Heart left ventricle (tissue), 16 donors: ENCODE results near the gene RNF141. TPM values are rescaled to one million over a fixed set of nuclear protein-coding genes. Genes with fewer than 3 reads are reported as not detected.

ENCODE experiments used
- ATAC-seq, 4 donors: fragments of 200-7000 bp; cut with Tn5 transposase; one replicate each; pipeline ENCODE4 v1.9.1; 2020 to 2022; ENCODE audit warnings: moderate library complexity in 4 of 4, mild to moderate bottlenecking in 3 of 4, moderate number of reproducible peaks in 1 of 4
- DNase-seq, 5 donors: peaks; one replicate each; pipeline ENCODE4 v3.0.0-alpha.2; 2020
- H3K27ac ChIP-seq, 12 donors: fragments of 200-600 bp; sonication (generic) in 4 of 12; one replicate each; pipeline versions ENCODE4 v1.5.0 to v1.8.0; 2016 to 2022; ENCODE audit warnings: mild to moderate bottlenecking in 2 of 12
- H3K27me3 ChIP-seq, 9 donors: fragments of 200-600 bp; sonication (generic) in 2 of 9; one replicate each; pipeline versions ENCODE4 v1.5.1 to v1.8.0; 2016 to 2022; ENCODE audit warnings: mild to moderate bottlenecking in 3 of 9
- H3K36me3 ChIP-seq, 9 donors: fragments of 200-600 bp; sonication (generic) in 2 of 9; one replicate each; pipeline versions ENCODE4 v1.5.0 to v1.8.0; 2018 to 2022; ENCODE audit warnings: mild to moderate bottlenecking in 2 of 9
- H3K4me1 ChIP-seq, 12 donors: fragments of 200-600 bp; sonication (generic) in 4 of 12; one replicate each; pipeline versions ENCODE4 v1.5.0 to v1.8.0; 2016 to 2022; ENCODE audit warnings: mild to moderate bottlenecking in 3 of 12
- H3K4me3 ChIP-seq, 12 donors: fragments of 200-600 bp; sonication (generic) in 4 of 12; one replicate each; pipeline versions ENCODE4 v1.5.0 to v1.8.0; 2017 to 2022; ENCODE audit warnings: mild to moderate bottlenecking in 9 of 12, moderate library complexity in 4 of 12
- H3K9me3 ChIP-seq, 12 donors: fragments of 200-600 bp; sonication (generic) in 4 of 12; one replicate each; pipeline versions ENCODE4 v1.5.0 to v1.8.0; 2016 to 2022; ENCODE audit warnings: mild to moderate bottlenecking in 1 of 12
- CTCF ChIP-seq, 12 donors: fragments of 200-600 bp; sonication (generic) in 4 of 12; IDR thresholded peaks; one replicate each; pipeline versions ENCODE4 v1.5.0 to v1.8.0; 2018 to 2022; ENCODE audit warnings: antibody characterized with exemption in 12 of 12, mild to moderate bottlenecking in 5 of 12
- POLR2A ChIP-seq, 2 donors: fragments of 450-650 bp; IDR thresholded peaks; one replicate each; pipeline ENCODE4 v1.6.1; 2017; ENCODE audit warnings: antibody characterized with exemption in 2 of 2, mild to moderate bottlenecking in 2 of 2, moderate library complexity in 2 of 2
- WGBS, 4 donors: extraction: QIAGEN DNeasy Blood & Tissue Kit in 2 of 4; methylation state at CpG; one replicate each; pipeline versions ENCODE4 v1.1.5 to v1.1.7; 2013 to 2018; 5-methylcytosine and 5-hydroxymethylcytosine counted together
- intact Hi-C, 10 donors: fragments of 100-400 bp; cut with DNase I; formaldehyde crosslinking; loops; one replicate each; pipeline versions ENCODE4 v1.11.1 to v1.14.2; 2022
- polyA plus RNA-seq, 2 donors: library from polyadenylated mRNA; stranded (reverse); fragments of 200-250 nt; gene quantifications; one replicate each; pipeline ENCODE4 v1.2.3, GENCODE V29; 2013
- total RNA-seq, 9 donors: library from RNA; depleted of rRNA in 2 of 9; stranded (reverse); fragments of >200 nt in 2 of 9; fragmentation: NEBNext Ultra II Directional in 3 of 9; extraction: Animal tissue kit (Norgen Biotek cat#: 25700) in 3 of 9; gene quantifications; one replicate each; pipeline versions ENCODE4 v1.1.0 to v1.2.4, GENCODE V29; 2016 to 2023
- donor health status: ischemic (EF 13 %, LVEDD 7.1; RV severe dilation, severe dysfunction).
- donor health status: healthy with polysubstance abuse.
- donor health status: DM: no; HTN: yes; CAD: no.
- donor health status: DM: no; HTN: no; CAD: no.
- donor health status: ischemic (EF 25% LVEDD 6.9; RV normal size, moderate dysfunction).
- donor health status: ischemic (EF 25% LVEDD 5.7; RV mildly dilated, moderate dysfunction).
- donor health status: healthy.
- donor health status: DM: yes; HTN: yes; CAD: no.
- donor health status: ischemic (EF 35%, LVEDD 5.7; RV mildly dilated, moderate dysfunction).
- donor health status: nonischemic (EF 11% LVEDD 7.7; RV severe dilation, severe dysfunction).
- donor health status: DM: yes; HTN: yes; CAD: no.
- donor health status: PGD.
- donor health status: ischemic (EF 29% LVEDD 5.4; RV normal size, mild dysfunction).
- donor health status: nonischemic (EF 23%, LVEDD 6.1; RV moderate dilation, normal function).

The RNF141 gene
- total and polyA plus RNA-seq, 11 donors = 7.8 to 42.8 (median 30.7) TPM

- intact Hi-C loops = no loop called here
- ATAC-seq (no peak), DNase-seq (no peak)
- no peaks in the 10 kb centered on the region for H3K9me3 ChIP-seq
- peaks cover 0 to 15% (median 6%) of the 10 kb centered on the region in 12 donors for H3K4me1 ChIP-seq
- peaks cover 0 to 60% (median 0%) of the 10 kb centered on the region in 9 donors for H3K36me3 ChIP-seq
- WGBS, 4 donors = 94 to 96% (median 95%) methylated on average over 10 of the region's 10 CpGs
- TF ChIP-seq POLR2A (IDR thresholded peaks at IDR 0.05) (no peak), CTCF (IDR thresholded peaks at IDR 0.05) (no peak)
- no peaks in the 10 kb centered on the region for H3K27me3 ChIP-seq
- H3K4me3 ChIP-seq = no peak overlapping the region
- H3K27ac ChIP-seq = no peak overlapping the region
Observed at GRCh38 chr11:10486161-10486840, 54.7 kb downstream of the RNF141 start.

GRCh38 chr11:10485646-10486045 is 55.3 kb downstream of the RNF141 start:
- Histone ChIP-seq H3K27ac (no peak overlapping the region), H3K36me3 (peaks cover 0 to 62% (median 0%) of the 10 kb centered on the region in 9 donors), H3K4me3 (no peak overlapping the region), H3K4me1 (peaks cover 0 to 9% (median 1%) of the 10 kb centered on the region in 12 donors), H3K9me3 (no peaks in the 10 kb centered on the region), H3K27me3 (no peaks in the 10 kb centered on the region)
- no peak for TF ChIP-seq POLR2A (IDR thresholded peaks at IDR 0.05)
- TF ChIP-seq CTCF (IDR thresholded peaks at IDR 0.05) = no peak
- DNase-seq (no peak), ATAC-seq (no peak)
- intact Hi-C loops = no loop called here
- 48 to 50% (median 49%) methylated on average over 2 of the region's 2 CpGs for WGBS, 4 donors

- no peaks in the 10 kb centered on the region for H3K4me1 ChIP-seq
- peaks cover 0 to 64% (median 0%) of the 10 kb centered on the region in 9 donors for H3K36me3 ChIP-seq
- ATAC-seq (no peak), DNase-seq (no peak)
- H3K9me3 ChIP-seq = no peaks in the 10 kb centered on the region
- 88 to 93% (median 90%) methylated on average over 15 to 16 of the region's 16 CpGs for WGBS, 4 donors
- H3K4me3 ChIP-seq = no peak overlapping the region
- intact Hi-C loops = no loop called here
- no peaks in the 10 kb centered on the region for H3K27me3 ChIP-seq
- no peak overlapping the region for H3K27ac ChIP-seq
- TF ChIP-seq POLR2A (IDR thresholded peaks at IDR 0.05) (no peak), CTCF (IDR thresholded peaks at IDR 0.05) (no peak)
Observed at GRCh38 chr11:10484461-10485180, 56.4 kb downstream of the RNF141 start.

GRCh38 chr11:10483584-10483983 is 57.4 kb downstream of the RNF141 start:
- no peak for DNase-seq

More at GRCh38 chr11:10483584-10483983, 57.4 kb downstream of the RNF141 start:
- Histone ChIP-seq H3K4me3 (no peak overlapping the region), H3K27ac (no peak overlapping the region), H3K27me3 (no peaks in the 10 kb centered on the region), H3K4me1 (no peaks in the 10 kb centered on the region), H3K9me3 (no peaks in the 10 kb centered on the region), H3K36me3 (peaks cover 0 to 57% (median 0%) of the 10 kb centered on the region in 9 donors)
- ATAC-seq = no peak
- 44 to 81% (median 70%) methylated on average over 2 to 3 of the region's 3 CpGs for WGBS, 4 donors
- TF ChIP-seq CTCF (IDR thresholded peaks at IDR 0.05) (no peak), POLR2A (IDR thresholded peaks at IDR 0.05) (no peak)
- intact Hi-C loops = no loop called here
